ENCODE data around the gene CLDN7. TPM values are rescaled to one million over a fixed set of nuclear protein-coding genes. Genes with fewer than 3 reads are reported as not detected.
A peak's percentile ranks its signal among the peaks of the same experiment; 100 is the strongest.

CLDN7 gene
- total RNA-seq, 1 experiment from 2014 or later: 177 TPM

GRCh38 chr17:7218758-7219157, 43.5 kb downstream of the CLDN7 start:
- H3K9ac ChIP-seq (ENCODE audit: extremely low read depth, insufficient read length, low read length): no peak overlapping the region
- no peak for TF ChIP-seq CTCF (conservative IDR thresholded peaks at IDR 0.05)
- H2BK20ac ChIP-seq (ENCODE audit: low read depth, low read length, poor library complexity, severe bottlenecking): no peak overlapping the region
- no peaks in the 10 kb centered on the region for H3K27me3 ChIP-seq (ENCODE audit: insufficient read depth, low read length)
- H4K8ac ChIP-seq (replicated peaks; ENCODE audit: insufficient read length, low read depth, low read length): no peak overlapping the region
- no peak for DNase-seq
- Mint-ChIP-seq H3K9me3 (no peaks in the 10 kb centered on the region; a peak in 1 of 5 replicates), H3K27me3 (ENCODE audit: low read depth) (peaks cover 1% of the 10 kb centered on the region; the same call in 1 of the 2 replicates), H3K4me3 (peak overlapping the region; percentile 95 to 97), H3K36me3 (ENCODE audit: insufficient read depth in 1 of 3, low read depth in 3 of 3) (peaks cover 11 to 35% (median 27%) of the 10 kb centered on the region in 3 experiments; a peak in 6 of 7 replicates), H3K4me1 (peaks cover 52 to 55% of the 10 kb centered on the region in 2 experiments), H3K27ac (peak overlapping the region in 1 of 3 experiments; percentile 66; a peak in 3 of 7 replicates)
- H2AK5ac ChIP-seq (ENCODE audit: insufficient read length, low read length): no peak overlapping the region
- no peak overlapping the region for H4K91ac ChIP-seq (ENCODE audit: insufficient read length, low read depth, low read length)
- H2BK15ac ChIP-seq (ENCODE audit: low read depth, low read length): no peak overlapping the region
- H3K4ac ChIP-seq (ENCODE audit: low read depth, low read length): no peak overlapping the region
- H2BK12ac ChIP-seq (ENCODE audit: insufficient read length, low read depth, low read length): no peak overlapping the region
- no peak overlapping the region for H3K4me2 ChIP-seq (ENCODE audit: insufficient read depth, insufficient read length, low read length)
- H3T11ph ChIP-seq (ENCODE audit: low read length): no peak overlapping the region
- H3K79me1 ChIP-seq (ENCODE audit: insufficient read depth, low read depth, low read length, poor library complexity, severe bottlenecking): no peaks in the 10 kb centered on the region
- no peak overlapping the region for H3K27ac ChIP-seq (ENCODE audit: insufficient read length, low read depth, low read length)
- no peak overlapping the region for H2BK5ac ChIP-seq (ENCODE audit: insufficient read length, low read length)
- H3K4me1 ChIP-seq (ENCODE audit: insufficient read depth, low read length): no peaks in the 10 kb centered on the region; the same call in 1 of the 2 replicates
- no peak overlapping the region for H3K18ac ChIP-seq (ENCODE audit: insufficient read length, low read depth, low read length)
- H3K14ac ChIP-seq (ENCODE audit: insufficient read depth, low read length): no peak overlapping the region
- no peaks in the 10 kb centered on the region for H3K79me2 ChIP-seq (ENCODE audit: insufficient read depth, low read length)
- no peak overlapping the region for H2AFZ ChIP-seq (ENCODE audit: low read length)
- H4K5ac ChIP-seq (ENCODE audit: insufficient read length, low read depth, low read length): no peak overlapping the region
- no CpG with 5 or more reads among the region's 6 CpGs for WGBS (ENCODE audit: extremely low coverage, insufficient read length, low lambda C conversion rate)
- no peaks in the 10 kb centered on the region for H4K20me1 ChIP-seq (ENCODE audit: control insufficient read depth, insufficient read depth, insufficient read length)
- H2BK120ac ChIP-seq (ENCODE audit: low read depth, low read length, poor library complexity, severe bottlenecking): no peak overlapping the region
- no peak overlapping the region for H3K23ac ChIP-seq (ENCODE audit: insufficient read length, low read depth, low read length)
- H3K23me2 ChIP-seq (ENCODE audit: insufficient read length, low read depth, low read length, poor library complexity, severe bottlenecking): peaks cover 23% of the 10 kb centered on the region
- no peak overlapping the region for H3K56ac ChIP-seq (ENCODE audit: insufficient read length, low read depth, low read length)
- no peaks in the 10 kb centered on the region for H3K9me3 ChIP-seq (ENCODE audit: control insufficient read depth, low read depth, low read length)

Measured in H9 (cell line).